RKO (cell line): ENCODE results near the gene LILRA6.
"Not testable (repeated sequence)": the region's sequence is repeated elsewhere in the genome, so short reads cannot be mapped to it uniquely, and the experiment has no call there.

Source experiments
- DNase-seq: peaks from one replicate; pipeline ENCODE4 v3.0.0-alpha.2; 2016; ENCODE audit warnings: low spot score

LILRA6 gene

DNA sequence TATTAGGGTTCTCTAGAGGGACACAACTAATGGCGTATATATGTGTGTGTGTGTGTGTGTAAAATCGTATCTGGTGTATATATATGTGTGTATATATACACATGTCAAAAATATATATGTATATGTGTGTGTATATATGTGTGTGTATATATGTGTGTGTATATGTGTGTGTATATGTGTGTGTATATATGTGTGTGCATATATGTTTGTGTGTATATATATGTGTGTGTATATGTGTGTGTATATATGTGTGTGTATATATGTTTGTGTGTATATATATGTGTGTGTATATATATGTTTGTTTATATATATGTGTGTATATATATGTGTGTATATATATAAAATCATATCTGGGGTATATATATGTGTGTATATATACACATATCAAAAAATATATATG lies 19.9 kb upstream of the LILRA6 start:
- DNase-seq, result no peak

DNA sequence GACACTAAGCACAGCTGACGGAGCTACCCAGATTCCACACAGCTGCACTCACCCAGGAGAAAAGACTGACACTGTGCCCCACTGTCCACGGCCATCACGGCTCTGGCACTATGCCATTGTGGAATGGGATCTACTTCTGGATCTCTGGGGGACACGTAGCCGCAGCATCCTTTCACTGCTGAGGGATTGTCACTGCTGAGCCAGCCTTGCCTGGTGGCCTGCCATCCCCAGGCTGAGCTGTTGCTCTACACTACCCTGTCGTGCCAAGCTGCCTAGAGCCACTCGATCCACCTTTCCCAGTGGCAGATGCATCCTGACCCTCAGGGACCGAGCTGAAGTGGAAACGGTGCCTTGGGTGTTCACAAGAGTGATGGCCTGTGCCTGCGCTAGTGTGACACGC lies 19.5 kb upstream of the LILRA6 start:
- DNase-seq, result no peak

DNA sequence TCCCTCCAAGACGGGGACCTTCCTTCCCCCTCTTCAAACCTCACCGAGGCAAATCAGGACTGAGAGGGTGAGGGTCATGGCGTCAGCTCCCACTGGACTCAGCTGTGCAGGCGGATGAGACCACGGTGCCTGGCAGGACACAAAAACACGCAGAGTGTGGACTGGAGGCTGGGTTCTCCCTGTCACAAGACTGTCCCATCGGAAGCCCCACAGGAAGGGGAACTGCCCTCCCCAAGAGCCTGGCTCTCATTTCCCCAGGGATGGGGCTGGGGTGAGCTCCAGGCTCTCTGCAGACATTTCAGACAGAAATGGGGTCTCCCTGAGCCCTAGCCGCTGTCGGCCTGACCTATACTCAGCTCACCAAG lies 14.5 kb upstream of the LILRA6 start, which contains the start of gene LILRB5:
LILRB5 (minus strand) TSS at position 158 of the 365 bp plus-strand sequence; CDS start at position 78, 80 bp downstream.
- no peak for DNase-seq

DNA sequence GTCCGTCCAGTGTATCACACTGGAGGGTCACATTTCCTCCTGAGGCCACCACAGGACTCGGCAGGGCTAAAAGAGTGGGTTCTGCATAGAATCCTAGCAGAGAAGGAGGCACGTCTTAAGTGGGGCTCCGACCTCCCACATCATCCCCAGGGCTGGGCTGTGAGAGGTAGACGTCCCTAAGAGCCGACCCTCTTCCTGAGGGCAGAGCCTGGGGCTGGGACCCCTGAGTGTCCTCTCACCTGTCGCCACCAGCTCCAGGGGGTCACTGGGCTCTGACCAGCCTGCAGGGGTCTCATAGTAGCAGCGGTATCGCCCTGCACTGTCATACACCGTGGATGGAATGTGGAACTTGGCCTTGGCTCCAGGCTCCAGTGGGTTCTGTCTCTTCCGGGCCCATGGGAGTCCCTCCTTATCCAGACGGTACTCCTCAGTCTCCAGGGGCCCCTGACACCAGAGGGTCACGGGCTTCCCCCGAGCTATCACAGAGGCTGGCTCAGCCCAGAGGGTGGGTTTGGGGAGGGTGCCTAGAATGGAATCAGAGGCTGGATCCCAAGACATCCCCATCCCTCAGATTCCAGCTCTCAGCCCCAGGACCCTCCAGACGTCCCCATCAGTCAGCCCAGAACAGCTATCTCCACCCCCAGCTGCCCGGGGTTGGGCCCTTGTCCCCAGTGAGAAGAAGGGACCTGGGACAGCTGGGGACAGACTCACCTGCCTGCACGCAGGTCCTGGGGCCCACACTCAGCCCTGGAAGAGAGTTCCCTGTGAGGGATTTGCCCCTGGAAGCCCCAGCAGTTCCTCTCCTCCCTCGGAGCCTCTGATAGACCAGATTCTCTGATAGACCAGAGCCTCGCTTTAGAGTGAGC lies 13.9 kb upstream of the LILRA6 start:
- DNase-seq, result no peak

DNA sequence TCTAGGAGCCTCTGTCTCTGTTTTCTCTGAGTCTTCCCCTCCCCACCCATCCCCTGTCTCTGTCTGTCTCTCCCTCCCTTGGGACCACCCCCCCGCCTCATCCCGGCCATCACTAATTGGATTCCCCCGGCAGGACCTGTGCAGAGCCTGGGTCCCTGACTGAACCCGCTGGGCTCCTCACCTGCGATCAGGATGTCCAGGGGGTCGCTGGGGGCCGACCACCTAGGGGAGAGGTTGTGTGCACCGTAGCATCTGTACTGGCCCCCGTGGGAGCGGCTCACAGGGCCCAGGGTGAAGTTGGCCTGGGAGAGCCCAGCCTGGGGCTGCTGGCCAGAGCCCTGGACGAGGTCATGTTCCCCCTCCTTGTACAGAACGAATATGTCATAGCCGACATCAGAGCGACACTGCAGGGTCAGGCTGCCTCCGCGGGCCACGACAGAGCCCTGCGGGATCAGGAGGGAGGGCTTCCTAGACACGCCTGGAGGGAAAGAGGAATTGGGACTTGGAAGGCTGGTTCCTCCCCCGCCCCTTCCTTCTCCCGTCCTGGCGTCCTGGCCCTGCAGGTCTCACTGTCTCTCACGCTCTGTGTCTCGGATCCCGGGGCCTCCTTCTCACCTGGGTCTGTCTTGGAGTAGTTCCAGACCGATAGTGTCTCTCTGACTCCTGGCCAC lies 12.7 kb upstream of the LILRA6 start:
- DNase-seq, result no peak

DNA sequence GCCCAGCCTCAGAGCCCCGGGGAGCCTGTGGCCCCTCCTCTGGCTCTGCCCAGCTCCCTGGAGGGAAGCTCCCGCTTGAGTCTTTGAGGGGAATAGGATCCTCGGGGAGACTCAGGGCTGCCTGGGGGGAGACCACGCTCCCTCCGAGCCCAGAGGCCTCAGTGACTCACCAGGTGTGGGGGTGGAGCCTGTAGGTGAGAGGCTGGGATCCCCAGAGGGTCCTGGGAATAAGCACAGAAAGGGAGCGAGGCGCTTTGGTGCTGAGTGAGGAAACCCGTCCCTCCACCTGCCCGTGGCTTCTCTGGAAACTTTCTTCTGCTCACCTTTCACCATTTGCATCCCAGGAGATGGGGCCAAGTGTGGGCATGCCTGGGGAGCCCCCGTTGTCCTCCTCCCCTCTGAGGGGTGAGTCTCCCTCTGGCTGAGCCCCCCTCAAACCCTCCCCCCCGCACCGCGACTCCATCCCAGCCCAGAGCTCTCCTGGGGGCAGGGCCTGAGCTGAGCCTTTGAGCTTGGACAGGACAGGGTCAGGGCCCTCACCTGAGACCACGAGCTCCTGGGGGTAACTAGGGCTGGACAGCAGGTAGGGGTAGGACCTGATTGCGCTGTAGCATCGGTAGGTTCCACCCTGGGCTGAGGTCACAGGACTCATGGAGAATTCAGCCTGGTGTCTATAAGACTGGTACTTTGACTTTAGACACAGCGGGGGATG lies 11.8 kb upstream of the LILRA6 start:
- DNase-seq, result no peak

DNA sequence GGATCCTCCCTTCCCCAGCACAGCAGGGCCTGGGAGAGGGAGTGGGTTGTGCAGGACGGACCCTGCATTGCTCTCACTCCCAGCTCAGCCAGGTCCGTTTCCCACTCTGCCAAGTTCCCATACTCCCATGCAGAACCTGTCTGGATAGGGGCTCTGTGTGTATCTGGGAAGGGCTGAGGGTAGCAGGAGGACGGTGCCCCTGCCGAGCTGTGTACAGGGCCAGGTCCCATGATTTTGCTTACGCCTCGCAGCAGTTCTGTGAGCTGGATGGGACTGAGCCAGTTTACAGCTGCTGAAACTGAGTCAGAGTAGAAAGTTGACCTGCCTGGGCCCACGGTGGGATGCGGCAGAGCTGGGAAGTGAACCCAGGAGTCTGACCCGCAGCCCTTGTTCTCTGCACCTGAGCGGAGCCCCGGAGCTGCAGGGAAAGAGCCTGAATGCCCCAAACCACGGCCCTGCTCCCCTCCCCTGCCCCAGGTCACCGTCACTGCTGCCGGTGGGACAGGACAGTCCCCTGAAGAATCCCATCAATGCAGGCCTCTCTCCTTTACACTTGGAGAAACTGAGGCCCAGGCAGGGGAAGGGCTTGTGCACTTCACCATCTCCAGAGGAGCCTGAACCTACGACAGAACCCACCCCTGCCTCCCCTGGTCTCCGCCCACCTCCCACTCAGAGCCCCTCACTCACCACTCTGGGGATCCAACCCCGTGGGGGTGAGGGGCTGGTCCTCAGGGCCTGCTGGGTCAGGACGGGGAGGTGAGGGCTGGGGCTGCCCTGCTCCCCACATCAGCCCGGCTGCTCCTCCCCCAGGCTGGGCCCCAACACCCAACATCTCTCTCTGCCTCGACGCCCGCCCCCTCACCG lies 11.0 kb upstream of the LILRA6 start:
- DNase-seq, result no peak

DNA sequence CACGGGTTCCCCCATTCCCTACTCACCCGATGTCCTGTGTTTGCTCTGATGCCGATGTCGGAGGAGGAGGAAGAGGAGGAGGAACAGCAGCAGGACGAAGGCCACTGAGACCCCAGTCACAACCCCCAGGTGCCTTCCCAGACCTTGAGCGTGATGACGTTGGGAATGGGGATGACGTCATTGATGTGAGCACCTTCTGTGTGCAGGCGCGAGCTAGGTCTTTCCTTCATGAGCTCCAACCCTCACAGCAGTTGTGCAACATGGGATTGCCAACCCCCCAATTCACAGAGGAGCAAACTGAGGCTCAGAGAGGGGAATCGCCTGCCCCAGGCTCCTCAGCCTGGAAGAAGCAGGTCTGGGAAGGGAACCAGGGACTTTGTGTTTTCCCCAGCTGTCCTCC lies 10.3 kb upstream of the LILRA6 start:
- DNase-seq, result no peak

DNA sequence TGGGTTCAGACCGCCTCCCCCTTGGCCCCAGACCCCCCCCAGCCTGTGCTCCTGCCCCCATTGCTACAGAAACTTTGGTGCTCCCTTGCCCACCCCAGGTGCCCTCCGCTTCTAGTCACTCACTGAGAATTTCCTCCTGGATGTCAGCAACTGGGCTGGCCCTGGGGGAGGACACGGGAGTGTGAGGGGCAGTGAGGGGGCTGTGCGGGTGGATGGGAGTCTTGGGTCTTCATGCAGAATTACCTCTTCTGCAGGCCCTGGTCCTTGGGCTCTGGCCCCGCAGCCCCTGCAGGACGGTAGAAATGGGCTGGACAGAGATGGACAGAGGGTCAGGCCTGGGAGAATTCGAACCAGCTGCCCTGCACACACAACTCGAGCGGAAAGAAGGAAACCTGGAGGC lies 9.7 kb upstream of the LILRA6 start:
- DNase-seq, result no peak

DNA sequence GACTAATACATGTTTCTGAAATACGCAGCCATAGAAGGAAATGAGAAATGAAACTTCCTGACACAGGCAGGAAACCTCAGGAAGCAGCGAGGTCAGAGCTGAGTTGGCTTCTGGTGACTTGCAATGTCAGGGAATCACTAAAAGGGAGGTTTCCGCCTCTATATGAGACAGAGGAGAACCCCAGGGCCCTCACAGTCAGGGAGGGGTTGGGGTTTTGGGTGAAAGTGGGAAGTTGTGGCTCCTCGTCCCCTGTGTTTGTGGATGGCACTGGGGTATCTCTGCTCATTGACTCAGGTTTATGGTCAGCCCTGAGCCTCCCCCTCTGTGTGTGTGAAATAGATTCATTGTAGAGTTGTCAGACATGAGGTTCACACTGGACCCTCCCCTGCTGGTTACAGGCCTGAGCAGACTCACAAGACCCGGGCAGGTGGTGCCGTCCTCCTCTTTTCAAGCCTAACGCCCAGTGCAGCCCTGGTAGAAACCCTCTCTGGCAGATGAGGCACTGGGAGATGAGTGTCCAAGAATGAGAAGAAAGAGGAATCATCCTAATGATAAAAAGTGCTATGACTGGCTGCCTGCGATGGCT lies 5.5 kb upstream of the LILRA6 start:
- peak; percentile 50 for DNase-seq

DNA sequence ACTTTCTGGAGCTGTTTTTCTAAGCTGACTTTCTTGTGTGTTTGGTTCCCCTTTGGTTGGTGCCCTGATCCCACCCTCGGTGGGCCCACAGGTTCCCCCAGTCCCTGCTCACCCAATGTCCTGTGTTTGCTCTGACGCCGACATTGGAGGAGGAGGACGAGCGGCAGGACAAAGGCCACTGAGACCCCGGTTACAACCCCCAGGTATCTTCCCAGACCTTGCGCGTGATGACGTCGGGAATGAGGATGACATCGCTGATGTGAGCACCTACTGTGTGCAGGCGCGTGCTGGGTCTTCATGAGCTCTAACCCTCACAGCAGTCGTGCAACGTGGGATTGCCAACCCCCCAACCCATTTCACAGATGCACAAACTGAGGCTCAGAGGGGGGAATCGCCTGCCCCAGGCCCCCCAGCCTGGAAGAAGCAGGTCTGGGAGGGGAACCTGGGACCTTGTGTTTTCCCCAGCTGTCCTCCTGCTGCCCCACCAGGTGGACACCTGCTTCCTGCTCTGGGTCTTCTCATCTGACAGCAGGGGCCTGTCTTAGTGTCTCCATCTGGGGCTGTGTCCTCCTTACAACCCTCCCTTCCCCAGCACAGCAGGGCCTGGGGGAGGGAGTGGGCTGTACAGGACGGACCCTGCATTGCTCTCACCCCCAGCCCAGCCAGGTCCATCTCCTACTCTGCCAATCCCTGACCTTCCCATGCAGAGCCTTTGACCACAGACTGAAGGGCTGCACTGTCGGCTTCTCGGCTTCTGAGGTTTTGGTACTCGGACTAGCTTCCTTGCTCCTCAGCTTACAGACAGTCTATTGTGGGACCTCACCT lies 4.7 kb upstream of the LILRA6 start:
- DNase-seq, result no peak

DNA sequence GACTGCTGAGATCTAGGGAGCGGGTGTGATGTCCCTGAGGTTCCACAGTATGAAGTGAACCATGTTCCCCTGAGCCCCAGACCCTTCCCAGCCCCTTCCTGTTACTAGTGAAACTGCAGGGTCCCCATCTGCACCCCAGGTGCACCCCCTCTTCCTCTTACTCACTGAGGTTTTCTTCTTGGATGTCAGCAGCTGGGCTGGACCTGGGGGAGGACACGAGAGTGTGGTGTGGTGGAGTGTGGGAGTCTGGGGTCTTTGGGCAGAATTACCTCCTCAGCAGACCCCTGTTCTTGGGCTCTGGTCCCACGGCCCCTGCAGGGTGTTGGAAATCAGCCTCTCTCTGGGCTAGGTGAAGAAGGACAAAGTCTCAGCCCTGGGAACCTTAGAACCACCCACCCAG lies 3.3 kb upstream of the LILRA6 start:
- no peak for DNase-seq

DNA sequence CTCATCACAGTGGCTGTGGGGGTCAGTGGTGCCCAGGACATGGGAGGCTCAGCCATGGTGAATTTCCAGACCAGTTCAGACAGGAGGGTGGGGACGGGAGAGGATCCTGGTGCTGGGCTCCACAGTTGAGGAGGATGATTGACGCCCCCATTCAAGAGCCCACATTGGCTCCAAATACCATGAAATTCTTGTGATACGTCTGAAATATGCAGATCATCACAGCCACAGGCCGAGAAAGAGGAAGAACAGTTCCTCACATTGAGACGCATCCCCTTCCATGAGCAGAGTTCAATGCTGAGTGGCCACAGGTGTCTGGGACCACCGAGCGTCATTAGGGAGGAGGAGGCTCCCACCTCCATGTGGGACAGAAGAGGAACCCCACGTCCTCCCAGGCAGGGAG lies 1.2 kb upstream of the LILRA6 start:
- not testable (repeated sequence) for DNase-seq

DNA sequence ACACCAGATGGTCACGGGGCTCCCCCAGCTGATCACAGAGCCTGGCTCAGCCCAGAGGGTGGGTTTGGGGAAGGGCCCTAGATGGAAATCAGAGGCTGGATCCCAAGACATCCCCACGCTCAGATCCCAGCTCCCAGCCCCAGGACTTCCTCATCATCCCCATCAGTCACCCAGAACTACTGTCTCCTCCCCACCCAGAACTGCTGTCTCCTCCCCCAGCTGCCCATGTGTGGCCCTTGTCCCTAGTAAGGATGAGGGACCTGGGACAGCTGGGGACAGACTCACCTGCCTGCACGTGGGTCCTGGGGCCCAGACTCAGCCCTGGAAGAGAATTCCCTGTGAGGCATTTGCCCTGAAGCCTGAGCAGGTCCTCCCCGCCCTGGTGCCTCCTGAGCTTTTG lies 356 bp downstream of the LILRA6 start:
- not testable (repeated sequence) for DNase-seq

DNA sequence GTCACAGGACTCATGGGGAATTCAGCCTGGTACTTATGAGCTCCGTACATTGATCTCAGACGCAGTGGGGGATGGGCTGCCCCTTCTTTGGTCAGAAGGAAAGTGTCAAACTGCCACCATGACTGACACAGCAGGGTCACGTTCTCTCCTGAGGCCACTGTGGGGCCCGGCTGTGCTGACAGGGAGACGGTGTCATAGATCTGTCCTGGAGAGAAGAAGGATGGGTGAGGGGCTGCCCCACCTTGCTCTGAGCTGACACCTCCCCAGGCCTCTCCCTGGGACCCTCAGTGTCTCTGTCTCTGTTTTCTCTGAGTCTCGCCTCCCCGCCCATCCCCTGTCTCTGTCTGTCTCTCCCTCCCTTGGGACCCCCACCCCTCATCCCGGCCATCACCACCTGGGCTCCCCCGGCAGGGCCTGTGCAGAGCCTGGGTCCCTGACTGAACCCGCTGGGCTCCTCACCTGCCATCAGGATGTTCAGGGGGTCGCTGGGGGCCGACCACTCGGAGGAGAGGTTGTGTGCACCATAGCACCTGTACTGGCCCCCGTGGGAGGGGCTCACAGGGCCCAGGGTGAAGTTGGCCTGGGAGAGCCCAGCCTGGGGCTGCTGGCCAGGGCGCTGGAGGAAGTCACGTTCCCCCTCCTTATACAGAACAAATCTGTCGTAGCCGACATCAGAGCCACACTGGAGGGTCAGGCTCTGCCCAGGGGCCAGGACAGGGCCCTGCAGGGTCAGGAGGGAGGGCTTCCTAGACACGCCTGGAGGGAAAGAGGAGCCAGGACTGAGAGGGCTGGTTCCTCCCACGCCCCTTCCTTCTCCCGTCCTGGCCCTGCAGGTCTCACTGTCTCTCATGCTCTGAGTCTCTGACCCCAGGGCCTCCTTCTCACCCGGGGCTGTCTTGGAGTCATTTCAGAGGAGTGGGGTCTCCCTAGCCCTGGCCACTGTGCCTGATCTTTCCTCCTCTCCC lies 1.9 kb downstream of the LILRA6 start:
- not testable (repeated sequence) for DNase-seq

DNA sequence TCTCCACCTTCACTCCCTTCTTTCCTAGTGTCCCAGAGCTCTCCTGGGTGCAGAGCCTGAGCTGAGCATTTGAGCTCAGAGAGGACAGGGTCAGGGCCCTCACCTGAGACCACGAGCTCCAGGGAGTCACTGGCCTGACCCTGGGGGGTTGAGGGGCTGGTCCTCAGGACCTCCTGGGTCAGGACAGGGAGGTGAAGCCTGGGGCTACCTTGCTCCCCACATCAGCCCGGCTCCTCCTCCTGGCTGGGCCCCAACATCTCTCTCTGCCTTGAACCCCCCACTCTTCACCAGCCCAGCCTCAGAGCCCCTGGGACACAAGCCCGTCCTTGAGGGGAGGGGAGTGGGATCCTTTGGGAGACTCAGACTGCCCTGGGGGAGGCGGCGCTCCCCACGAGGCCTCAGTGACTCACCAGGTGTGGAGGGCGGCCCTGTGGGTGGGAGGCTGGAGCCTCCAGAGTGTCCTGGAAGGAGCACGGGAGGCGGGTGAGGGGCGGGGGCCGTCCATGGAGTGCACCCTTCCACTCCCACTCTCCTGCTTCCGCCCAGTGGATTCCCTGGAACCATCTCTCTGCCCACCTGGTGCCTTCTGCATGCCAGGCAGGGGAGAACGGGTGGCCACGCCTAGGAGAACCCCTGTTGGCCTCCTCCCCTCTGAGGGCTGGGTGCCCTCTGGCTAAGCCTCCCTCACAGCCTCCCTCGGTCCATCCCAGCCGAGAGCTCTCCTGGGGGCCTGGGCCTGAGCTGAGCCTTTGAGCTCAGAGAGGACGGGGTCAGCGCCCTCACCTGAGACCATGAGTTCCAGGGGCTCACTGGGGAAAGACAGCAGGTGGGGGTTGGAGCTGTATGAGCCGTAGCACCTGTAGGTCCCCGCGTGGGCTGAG lies 2.9 kb downstream of the LILRA6 start:
- DNase-seq, result not testable (repeated sequence)

DNA sequence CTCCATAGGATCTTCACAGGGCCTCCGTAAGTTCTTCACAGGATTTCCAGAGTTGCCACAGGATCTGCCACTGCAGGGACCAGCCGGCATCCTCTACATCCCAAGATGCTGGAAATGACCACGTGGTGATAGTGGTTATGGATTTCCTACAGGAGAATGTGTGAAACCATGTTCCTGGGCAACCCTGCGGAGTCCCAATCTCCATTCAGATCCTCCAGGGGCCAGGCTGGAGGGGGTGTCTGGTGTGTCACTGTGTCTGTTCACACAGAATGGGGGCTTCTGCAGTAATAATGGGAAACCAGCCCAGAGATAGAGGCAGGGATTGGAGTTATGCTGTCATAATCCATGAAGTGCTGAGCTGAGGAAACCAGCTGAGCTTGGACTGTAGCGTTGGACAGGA lies 8.6 kb downstream of the LILRA6 start:
- no peak for DNase-seq
